Measurements from ENCODE around the gene CDH4.

Gene CDH4

GRCh38 chr20:61856626-61857413, 604.8 kb downstream of the CDH4 start:
- no peak for DNase-seq (ENCODE audit: low read depth in 2 of 2)

GRCh38 chr20:61857414-61857775, 605.3 kb downstream of the CDH4 start:
- no peak for DNase-seq (ENCODE audit: low read depth in 2 of 2)

- no peak for DNase-seq (ENCODE audit: low read depth in 2 of 2)
Observed at GRCh38 chr20:61857884-61858283, 605.8 kb downstream of the CDH4 start.

DNA sequence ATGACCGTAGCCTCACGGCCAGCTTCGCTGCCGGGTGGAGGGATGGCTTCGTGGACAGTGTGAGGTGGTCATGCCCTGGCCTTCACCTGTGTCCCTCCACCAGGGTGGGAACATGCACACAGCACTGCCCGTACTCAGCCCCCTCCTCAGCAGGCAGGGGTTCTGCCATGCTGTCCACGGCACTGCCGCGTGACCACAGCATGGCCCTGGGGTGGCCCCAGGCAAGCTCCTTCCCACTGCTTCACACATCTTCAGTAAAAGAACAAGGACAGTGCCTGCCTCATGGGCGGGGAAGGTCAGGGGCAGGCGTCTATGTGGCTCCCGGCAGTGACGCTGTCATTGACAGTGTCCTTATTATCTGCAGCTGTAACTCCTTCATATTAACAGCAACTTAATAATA, 607.7 kb downstream of the CDH4 start:
- DNase-seq (ENCODE audit: low read depth in 2 of 2), result no peak

GRCh38 chr20:61860260-61860987, 608.4 kb downstream of the CDH4 start:
- DNase-seq (ENCODE audit: low read depth in 2 of 2), result no peak

DNA sequence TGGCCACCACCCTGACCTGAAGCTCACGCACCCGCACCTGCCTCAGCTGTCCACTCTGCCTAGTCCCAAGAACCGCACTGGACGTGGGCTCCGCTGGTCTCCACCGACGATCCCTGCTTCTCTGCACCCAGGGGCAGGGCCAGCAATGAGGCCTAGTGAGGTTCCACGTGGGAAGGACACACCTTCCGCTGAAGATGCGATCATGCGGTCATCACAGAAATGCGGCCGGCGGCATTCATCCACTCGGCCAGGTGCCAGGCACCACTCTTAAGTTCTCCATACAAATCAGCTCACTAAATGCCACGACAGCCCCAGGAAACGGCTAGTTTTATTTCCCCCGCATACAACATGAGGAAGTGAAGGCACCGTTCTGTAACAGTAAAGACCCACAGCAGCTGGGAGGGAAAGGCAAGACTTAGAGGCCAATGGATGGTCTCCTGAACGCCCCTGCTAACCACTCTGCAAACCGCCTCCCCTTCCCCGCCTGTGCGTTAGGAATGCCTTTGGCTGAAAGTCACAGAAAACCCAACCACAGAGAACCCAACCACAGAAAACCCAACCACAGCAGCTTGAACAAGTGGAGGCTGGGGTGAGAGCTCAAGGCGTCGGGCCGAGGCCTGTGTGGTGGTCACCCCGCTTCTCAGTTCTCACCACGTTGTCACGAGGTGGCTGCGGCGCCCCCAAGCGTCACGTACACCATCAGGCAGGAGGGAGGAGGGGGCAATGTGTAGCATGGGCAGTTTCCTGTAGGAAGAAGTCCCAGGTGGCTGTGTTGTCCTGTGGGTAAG, 609.2 kb downstream of the CDH4 start:
- DNase-seq (ENCODE audit: low read depth in 2 of 2), result no peak

GRCh38 chr20:61861858-61862257, 609.8 kb downstream of the CDH4 start:
- no peak for DNase-seq (ENCODE audit: low read depth in 2 of 2)

GRCh38 chr20:61862881-61863280, 610.8 kb downstream of the CDH4 start:
- no peak for DNase-seq (ENCODE audit: low read depth in 2 of 2)

DNA sequence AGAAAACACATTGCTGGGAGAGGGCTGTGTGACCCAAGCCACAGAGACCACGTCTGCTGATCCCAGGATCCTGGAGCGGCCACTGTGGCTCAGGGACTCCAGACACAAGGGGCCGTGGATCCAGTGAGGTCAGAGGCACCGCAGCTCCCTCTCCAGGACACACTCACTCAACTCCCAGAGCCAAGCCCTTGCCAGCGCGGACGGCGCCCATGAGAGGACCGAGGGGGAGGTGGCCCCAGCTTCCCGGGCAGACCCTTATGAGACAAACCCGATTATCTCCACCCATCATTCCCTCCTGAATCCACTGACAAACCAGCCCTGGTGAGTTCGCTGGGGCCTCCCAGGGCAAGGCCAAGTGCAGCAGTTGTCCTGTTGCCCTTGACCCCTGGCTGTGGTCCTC, 612.4 kb downstream of the CDH4 start:
- no peak for DNase-seq (ENCODE audit: low read depth in 2 of 2)

- no peak for DNase-seq (ENCODE audit: low read depth in 2 of 2)
Observed at GRCh38 chr20:61865353-61865752, 613.3 kb downstream of the CDH4 start.

DNA sequence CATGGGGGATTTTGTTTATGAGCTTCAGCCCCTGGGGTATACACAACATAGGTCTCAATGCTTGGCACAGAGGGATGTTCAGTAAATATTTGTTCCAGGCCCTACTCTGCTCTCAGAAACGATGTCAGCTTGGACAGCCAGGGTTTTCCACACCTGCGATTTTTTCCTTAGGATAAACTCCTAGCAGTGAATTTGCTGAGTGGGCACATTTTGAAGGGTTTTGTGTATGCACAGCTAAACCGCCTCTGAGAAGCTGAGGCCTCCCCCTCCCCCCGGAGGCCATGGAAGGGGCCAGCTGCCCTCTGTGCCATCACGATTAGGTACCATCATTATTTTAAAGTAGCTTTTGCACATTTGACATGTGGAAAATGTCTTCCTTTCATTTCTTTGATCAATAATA, 614.1 kb downstream of the CDH4 start:
- DNase-seq (ENCODE audit: low read depth in 2 of 2), result no peak

- DNase-seq (ENCODE audit: low read depth in 2 of 2), result no peak
Observed at GRCh38 chr20:61868006-61868405, 615.9 kb downstream of the CDH4 start.

DNA sequence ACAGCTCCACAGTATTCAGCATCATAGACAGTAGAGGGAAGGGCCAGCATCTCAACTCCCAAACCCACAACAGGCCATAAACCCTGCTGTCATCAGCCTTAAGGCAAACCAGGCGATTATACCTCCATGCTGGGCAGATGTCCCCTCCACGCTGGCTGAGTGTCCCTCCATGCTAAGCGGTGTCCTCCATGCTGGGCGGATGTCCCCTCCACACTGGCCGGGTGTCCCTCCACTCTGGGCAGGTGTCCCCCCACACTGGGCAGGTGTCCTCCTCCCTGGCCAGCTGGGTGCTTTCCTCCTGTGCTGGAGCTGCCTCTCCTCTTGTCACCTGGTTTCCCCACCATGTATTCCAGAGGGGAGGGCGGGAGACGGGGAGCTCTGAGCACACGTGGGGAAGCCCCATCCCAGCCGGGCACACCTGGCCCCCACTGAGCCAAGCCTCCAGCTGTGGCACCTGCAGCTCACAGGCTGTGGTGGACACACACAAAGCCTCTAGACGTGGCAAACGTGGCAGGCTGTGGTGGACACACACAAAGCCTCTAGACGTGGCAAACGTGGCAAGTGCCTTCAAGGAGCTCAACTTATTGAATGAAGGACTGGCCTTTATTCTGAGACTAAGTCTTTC, 616.5 kb downstream of the CDH4 start:
- DNase-seq (ENCODE audit: low read depth in 2 of 2), result no peak

DNA sequence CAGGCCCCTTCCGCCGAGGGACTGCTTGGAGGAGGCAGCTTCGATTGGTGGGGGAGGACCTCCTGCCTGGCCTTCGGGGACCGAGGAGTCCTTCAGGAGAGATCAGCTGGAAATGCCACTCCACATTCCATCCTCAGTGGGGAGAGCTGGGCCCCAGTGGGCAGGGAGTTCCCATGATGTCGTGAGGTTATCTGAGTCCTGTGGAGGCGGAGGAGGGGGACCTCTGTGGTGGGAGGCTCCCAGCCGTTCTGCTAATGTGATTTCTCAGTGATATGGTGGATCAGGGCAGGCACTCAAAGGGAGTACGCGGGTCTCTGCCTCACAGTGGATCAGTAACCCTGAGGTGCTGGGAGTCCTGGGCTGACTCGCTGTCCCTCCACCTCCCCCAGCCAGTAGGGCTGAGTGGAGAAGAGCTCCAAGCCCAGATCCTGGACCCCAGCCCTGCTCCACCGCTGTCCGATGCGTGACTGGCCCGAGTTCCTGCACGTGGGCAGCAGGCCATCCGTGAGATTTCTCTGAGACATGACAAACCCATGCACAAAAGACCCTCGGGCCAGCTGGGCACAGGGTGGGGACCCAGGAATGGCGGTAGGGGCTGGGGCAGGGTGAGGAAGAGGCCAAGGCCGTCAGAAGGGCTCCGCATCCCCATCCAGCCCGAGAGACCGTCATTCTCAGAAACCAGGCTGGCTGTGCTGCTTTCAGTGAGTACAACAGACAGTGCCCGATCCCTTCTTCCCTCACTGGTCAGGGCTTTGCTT, 617.9 kb downstream of the CDH4 start:
- DNase-seq (ENCODE audit: low read depth in 2 of 2), result no peak

DNA sequence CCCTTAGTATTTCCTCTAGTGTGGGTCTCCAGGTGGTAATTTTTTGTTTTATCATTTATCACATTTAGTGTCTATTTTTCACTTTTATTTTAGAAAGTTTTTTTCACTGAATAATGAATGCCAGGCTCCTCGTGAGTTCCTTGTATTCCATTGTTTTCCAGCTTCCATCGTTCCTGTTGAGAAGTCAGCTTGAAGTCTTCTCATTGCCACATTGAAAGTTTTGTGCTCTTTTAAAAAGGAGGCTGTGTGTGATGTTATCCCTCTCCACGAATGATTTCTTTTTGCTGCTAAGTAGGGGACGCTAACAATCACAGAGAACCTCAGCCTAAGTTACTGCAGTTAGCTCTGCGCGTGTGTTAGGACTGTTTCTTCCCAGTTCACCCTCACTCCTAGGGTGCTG, 619.1 kb downstream of the CDH4 start:
- DNase-seq (ENCODE audit: low read depth in 2 of 2), result no peak

- DNase-seq (ENCODE audit: low read depth in 2 of 2), result no peak
Observed at GRCh38 chr20:61871913-61872312, 619.9 kb downstream of the CDH4 start.

- no peak for DNase-seq (ENCODE audit: low read depth in 2 of 2)
Observed at GRCh38 chr20:61872371-61872900, 620.4 kb downstream of the CDH4 start.

GRCh38 chr20:61873651-61874420, 621.8 kb downstream of the CDH4 start:
- no peak for DNase-seq (ENCODE audit: low read depth in 2 of 2)

DNA sequence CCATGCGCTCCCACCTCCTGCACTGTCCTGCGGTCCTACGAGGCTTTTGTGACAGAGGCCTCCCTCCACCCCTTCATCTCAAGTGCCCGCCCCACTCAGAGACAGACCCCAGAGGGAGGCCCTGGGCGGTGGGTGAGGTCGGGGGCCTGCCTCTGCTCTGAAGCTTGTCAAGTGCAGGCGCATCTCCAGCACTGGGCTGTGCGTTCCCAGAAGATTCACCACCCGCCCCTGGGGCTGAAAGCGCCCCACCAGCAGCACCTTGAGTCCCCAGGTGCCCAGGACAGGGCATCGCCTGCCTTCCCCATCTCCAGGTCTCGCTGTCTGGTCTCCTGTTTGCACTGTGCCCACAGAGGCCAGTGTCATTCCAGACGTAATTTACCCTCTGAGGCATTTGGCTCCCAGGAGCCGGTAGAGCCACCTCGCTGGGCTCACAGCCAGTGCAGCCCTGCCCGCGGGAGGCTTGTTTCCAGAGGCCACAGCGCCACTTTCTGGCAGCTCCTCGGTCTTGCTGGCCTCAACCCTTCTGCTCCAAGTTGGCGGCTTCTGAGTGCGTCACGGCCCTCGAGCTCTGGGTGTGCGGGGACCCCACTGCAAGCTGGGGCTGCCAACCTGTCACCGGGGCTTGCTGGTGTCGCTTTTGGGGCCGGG, 622.5 kb downstream of the CDH4 start:
- no peak for DNase-seq (ENCODE audit: low read depth in 2 of 2)
